ENCODE measurements around the gene SLC35E2B.

The SLC35E2B gene

DNA sequence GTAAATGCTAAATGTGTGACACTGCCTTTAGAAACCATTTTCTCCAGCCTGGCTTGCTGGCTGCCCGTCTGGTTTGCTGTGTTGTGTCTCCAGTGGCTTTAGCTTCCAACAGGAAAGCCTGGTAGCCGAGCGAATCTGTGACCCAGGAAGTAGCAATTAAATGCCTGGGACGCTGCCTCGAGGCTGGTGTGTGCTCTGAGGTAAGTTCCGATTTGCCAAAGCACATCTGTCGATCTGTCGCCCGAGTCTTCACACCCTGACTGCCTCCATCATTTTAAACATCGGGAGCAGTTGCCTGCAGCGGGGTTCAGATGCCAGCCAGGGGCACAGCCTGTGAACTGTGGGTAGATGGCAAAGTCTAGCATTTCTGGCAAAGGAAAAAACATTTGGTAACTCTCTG is 75.1 kb downstream of the SLC35E2B start:
- TF ChIP-seq TOX (CRISPR knock-in tag; IDR thresholded peaks at IDR 0.05; ENCODE audit: borderline replicate concordance): no peak
- TF ChIP-seq, protein P1, sequence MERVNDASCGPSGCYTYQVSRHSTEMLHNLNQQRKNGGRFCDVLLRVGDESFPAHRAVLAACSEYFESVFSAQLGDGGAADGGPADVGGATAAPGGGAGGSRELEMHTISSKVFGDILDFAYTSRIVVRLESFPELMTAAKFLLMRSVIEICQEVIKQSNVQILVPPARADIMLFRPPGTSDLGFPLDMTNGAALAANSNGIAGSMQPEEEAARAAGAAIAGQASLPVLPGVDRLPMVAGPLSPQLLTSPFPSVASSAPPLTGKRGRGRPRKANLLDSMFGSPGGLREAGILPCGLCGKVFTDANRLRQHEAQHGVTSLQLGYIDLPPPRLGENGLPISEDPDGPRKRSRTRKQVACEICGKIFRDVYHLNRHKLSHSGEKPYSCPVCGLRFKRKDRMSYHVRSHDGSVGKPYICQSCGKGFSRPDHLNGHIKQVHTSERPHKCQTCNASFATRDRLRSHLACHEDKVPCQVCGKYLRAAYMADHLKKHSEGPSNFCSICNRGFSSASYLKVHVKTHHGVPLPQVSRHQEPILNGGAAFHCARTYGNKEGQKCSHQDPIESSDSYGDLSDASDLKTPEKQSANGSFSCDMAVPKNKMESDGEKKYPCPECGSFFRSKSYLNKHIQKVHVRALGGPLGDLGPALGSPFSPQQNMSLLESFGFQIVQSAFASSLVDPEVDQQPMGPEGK (CRISPR knock-in tag; IDR thresholded peaks at IDR 0.05; ENCODE audit: borderline replicate concordance): no peak
- TF ChIP-seq, protein P2, sequence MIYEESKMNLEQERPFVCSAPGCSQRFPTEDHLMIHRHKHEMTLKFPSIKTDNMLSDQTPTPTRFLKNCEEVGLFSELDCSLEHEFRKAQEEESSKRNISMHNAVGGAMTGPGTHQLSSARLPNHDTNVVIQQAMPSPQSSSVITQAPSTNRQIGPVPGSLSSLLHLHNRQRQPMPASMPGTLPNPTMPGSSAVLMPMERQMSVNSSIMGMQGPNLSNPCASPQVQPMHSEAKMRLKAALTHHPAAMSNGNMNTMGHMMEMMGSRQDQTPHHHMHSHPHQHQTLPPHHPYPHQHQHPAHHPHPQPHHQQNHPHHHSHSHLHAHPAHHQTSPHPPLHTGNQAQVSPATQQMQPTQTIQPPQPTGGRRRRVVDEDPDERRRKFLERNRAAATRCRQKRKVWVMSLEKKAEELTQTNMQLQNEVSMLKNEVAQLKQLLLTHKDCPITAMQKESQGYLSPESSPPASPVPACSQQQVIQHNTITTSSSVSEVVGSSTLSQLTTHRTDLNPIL (CRISPR knock-in tag; IDR thresholded peaks at IDR 0.05; ENCODE audit: low read depth): no peak
- no peak for ATAC-seq

DNA sequence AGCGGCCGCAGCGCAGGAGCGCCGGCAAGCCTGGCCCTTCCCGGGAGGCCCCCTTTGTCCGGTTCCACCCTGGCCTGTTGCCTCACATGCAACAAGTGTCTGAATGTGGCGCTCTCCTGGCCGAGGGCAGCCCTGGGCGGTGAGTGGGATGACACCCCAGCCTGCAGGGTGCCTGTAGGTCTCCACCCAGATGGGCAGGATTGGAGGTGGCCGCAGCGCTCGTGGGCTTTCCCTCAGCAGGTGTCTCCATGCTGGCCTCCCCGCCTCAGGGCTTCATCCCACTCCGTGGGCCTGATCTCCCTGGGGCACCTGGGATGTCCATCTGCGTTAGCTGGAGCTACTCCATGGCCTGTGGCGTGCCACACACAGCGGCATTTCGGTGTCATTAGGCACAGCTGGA is 75.8 kb downstream of the SLC35E2B start:
- no peak for ATAC-seq
- TF ChIP-seq ZC3H10 (CRISPR knock-in tag; IDR thresholded peaks at IDR 0.05) (no peak), OSR1 (CRISPR knock-in tag; IDR thresholded peaks at IDR 0.05) (no peak), GLIS3 (CRISPR knock-in tag; IDR thresholded peaks at IDR 0.05) (no peak), TOX (CRISPR knock-in tag; IDR thresholded peaks at IDR 0.05; ENCODE audit: borderline replicate concordance) (no peak), CSDC2 (CRISPR knock-in tag; IDR thresholded peaks at IDR 0.05) (no peak), TCF4 (CRISPR knock-in tag; IDR thresholded peaks at IDR 0.05; ENCODE audit: borderline replicate concordance) (no peak), ZFP30 (CRISPR knock-in tag; IDR thresholded peaks at IDR 0.05) (no peak), ZNF70 (CRISPR knock-in tag; IDR thresholded peaks at IDR 0.05) (no peak), BACH2 (CRISPR knock-in tag; IDR thresholded peaks at IDR 0.05; ENCODE audit: borderline replicate concordance) (no peak), ZNF565 (CRISPR knock-in tag; conservative IDR thresholded peaks at IDR 0.05; ENCODE audit: low read depth) (no peak), PPARA (CRISPR knock-in tag; IDR thresholded peaks at IDR 0.05; ENCODE audit: borderline replicate concordance) (no peak), SNAI2 (CRISPR knock-in tag; IDR thresholded peaks at IDR 0.05) (no peak), ESRRG (CRISPR knock-in tag; IDR thresholded peaks at IDR 0.05) (no peak)

DNA sequence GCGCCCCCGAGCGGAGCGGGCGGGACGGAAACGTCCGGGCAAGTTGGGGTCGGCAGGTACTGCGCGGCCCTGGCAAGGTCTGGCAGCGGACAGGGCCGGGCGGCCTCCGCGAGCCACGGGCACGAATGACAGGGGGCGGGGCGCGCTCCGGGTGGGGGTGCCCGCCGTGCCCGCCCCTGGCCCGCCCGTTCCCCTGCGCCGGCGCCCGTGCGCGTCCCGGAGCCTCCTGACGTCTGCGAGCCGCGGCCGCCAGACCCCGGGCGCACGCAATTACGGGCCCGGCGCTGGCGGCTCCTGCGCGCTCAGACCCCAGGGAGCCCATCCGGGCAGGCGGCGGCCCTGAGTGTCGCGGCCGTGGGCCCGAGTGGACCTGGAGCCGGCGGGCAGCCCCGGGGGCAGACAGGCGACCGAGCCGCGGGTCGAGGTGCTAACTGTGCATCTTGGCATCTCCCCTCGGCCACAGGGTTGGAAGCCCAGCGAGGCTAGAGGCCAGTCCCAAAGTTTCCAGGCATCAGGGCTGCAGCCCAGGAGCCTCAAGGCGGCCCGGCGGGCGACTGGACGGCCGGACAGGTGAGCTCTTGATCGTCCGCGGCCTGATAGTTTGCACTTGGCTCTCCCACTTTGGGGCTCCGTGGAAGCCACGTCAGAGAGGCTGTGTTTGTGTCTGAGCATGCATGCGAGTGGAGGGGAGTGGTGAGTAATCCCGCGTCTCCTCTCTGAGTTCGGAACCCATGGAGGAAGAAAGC is 76.4 kb downstream of the SLC35E2B start:
- peak; percentile 24 for ATAC-seq
- no peak for TF ChIP-seq TCF4 (CRISPR knock-in tag; IDR thresholded peaks at IDR 0.05; ENCODE audit: borderline replicate concordance)
- TF ChIP-seq PPARA (CRISPR knock-in tag; IDR thresholded peaks at IDR 0.05; ENCODE audit: borderline replicate concordance): no peak
- no peak for TF ChIP-seq ZFP3 (CRISPR knock-in tag; IDR thresholded peaks at IDR 0.05)
- no peak for TF ChIP-seq ISL1 (CRISPR knock-in tag; IDR thresholded peaks at IDR 0.05)
- TF ChIP-seq ZFP30 (CRISPR knock-in tag; IDR thresholded peaks at IDR 0.05): no peak
- TF ChIP-seq ZC3H10 (CRISPR knock-in tag; IDR thresholded peaks at IDR 0.05): no peak
- TF ChIP-seq ZNF565 (CRISPR knock-in tag; conservative IDR thresholded peaks at IDR 0.05; ENCODE audit: low read depth): no peak
- no peak for TF ChIP-seq ESRRG (CRISPR knock-in tag; IDR thresholded peaks at IDR 0.05)
- TF ChIP-seq, protein P3, sequence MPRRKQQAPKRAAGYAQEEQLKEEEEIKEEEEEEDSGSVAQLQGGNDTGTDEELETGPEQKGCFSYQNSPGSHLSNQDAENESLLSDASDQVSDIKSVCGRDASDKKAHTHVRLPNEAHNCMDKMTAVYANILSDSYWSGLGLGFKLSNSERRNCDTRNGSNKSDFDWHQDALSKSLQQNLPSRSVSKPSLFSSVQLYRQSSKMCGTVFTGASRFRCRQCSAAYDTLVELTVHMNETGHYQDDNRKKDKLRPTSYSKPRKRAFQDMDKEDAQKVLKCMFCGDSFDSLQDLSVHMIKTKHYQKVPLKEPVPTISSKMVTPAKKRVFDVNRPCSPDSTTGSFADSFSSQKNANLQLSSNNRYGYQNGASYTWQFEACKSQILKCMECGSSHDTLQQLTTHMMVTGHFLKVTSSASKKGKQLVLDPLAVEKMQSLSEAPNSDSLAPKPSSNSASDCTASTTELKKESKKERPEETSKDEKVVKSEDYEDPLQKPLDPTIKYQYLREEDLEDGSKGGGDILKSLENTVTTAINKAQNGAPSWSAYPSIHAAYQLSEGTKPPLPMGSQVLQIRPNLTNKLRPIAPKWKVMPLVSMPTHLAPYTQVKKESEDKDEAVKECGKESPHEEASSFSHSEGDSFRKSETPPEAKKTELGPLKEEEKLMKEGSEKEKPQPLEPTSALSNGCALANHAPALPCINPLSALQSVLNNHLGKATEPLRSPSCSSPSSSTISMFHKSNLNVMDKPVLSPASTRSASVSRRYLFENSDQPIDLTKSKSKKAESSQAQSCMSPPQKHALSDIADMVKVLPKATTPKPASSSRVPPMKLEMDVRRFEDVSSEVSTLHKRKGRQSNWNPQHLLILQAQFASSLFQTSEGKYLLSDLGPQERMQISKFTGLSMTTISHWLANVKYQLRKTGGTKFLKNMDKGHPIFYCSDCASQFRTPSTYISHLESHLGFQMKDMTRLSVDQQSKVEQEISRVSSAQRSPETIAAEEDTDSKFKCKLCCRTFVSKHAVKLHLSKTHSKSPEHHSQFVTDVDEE (CRISPR knock-in tag; IDR thresholded peaks at IDR 0.05): no peak
- TF ChIP-seq, protein P4, sequence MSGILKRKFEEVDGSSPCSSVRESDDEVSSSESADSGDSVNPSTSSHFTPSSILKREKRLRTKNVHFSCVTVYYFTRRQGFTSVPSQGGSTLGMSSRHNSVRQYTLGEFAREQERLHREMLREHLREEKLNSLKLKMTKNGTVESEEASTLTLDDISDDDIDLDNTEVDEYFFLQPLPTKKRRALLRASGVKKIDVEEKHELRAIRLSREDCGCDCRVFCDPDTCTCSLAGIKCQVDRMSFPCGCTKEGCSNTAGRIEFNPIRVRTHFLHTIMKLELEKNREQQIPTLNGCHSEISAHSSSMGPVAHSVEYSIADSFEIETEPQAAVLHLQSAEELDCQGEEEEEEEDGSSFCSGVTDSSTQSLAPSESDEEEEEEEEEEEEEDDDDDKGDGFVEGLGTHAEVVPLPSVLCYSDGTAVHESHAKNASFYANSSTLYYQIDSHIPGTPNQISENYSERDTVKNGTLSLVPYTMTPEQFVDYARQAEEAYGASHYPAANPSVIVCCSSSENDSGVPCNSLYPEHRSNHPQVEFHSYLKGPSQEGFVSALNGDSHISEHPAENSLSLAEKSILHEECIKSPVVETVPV (CRISPR knock-in tag; IDR thresholded peaks at IDR 0.05): no peak
- no peak for TF ChIP-seq ZNF70 (CRISPR knock-in tag; IDR thresholded peaks at IDR 0.05)
- TF ChIP-seq, protein P2 (CRISPR knock-in tag; IDR thresholded peaks at IDR 0.05; ENCODE audit: low read depth): no peak
- no peak for TF ChIP-seq CSDC2 (CRISPR knock-in tag; IDR thresholded peaks at IDR 0.05)
- TF ChIP-seq, protein P5, sequence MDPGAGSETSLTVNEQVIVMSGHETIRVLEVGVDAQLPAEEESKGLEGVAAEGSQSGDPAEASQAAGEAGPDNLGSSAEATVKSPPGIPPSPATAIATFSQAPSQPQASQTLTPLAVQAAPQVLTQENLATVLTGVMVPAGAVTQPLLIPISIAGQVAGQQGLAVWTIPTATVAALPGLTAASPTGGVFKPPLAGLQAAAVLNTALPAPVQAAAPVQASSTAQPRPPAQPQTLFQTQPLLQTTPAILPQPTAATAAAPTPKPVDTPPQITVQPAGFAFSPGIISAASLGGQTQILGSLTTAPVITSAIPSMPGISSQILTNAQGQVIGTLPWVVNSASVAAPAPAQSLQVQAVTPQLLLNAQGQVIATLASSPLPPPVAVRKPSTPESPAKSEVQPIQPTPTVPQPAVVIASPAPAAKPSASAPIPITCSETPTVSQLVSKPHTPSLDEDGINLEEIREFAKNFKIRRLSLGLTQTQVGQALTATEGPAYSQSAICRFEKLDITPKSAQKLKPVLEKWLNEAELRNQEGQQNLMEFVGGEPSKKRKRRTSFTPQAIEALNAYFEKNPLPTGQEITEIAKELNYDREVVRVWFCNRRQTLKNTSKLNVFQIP (CRISPR knock-in tag; IDR thresholded peaks at IDR 0.05; ENCODE audit: borderline replicate concordance, low read depth): no peak

All from SK-N-SH treated with all-trans-retinoic acid at 6 μM for 48 hours (cell line).